Smooth muscle cell (in vitro differentiated cells): Measurements from ENCODE around the gene NCEH1. TPM values are rescaled to one million over a fixed set of nuclear protein-coding genes. Genes with fewer than 3 reads are reported as not detected.
"Not testable (repeated sequence)": the region's sequence is repeated elsewhere in the genome, so short reads cannot be mapped to it uniquely, and the experiment has no call there.

ENCODE experiments used
- DNase-seq: peaks from one replicate; lab custom pipeline; 2025; ENCODE audit not compliant: unreplicated experiment; lab: John Stamatoyannopoulos, UW
- H2AFZ ChIP-seq: fragments of 200-600 bp; sonication (generic); 2 replicates; pipeline ENCODE4 v1.6.0; 2016; ENCODE audit warnings: antibody characterized with exemption, low read depth, mild to moderate bottlenecking
- H3F3A ChIP-seq: fragments of 200-600 bp; sonication (generic); 2 replicates; pipeline ENCODE4 v1.6.0; 2017; ENCODE audit warnings: antibody characterized with exemption, low read depth
- H3K27ac ChIP-seq: fragments of 200-600 bp; sonication (generic); 2 replicates; pipeline ENCODE4 v1.5.1; 2016; ENCODE audit warnings: low read depth, mild to moderate bottlenecking
- H3K27me3 ChIP-seq: fragments of 200-600 bp; sonication (generic); 2 replicates; pipeline ENCODE4 v1.6.1; 2016; ENCODE audit warnings: low read depth, mild to moderate bottlenecking
- H3K36me3 ChIP-seq: fragments of 200-600 bp; sonication (generic); 2 replicates; pipeline ENCODE4 v1.5.1; 2016; ENCODE audit warnings: low read depth
- H3K4me1 ChIP-seq: fragments of 200-600 bp; sonication (generic); 2 replicates; pipeline ENCODE4 v1.5.1; 2016; ENCODE audit warnings: low read depth
- H3K4me2 ChIP-seq: fragments of 200-600 bp; sonication (generic); 2 replicates; pipeline ENCODE4 v1.6.0; 2016; ENCODE audit warnings: mild to moderate bottlenecking
- H3K4me3 ChIP-seq: fragments of 200-600 bp; sonication (generic); 2 replicates; pipeline ENCODE4 v1.5.1; 2016; ENCODE audit warnings: mild to moderate bottlenecking
- H3K79me2 ChIP-seq: fragments of 200-600 bp; sonication (generic); 2 replicates; pipeline ENCODE4 v1.6.0; 2016; ENCODE audit warnings: low read depth, mild to moderate bottlenecking
- H3K9ac ChIP-seq: fragments of 200-600 bp; sonication (generic); 2 replicates; pipeline ENCODE4 v1.6.0; 2016; ENCODE audit warnings: low read depth
- H3K9me3 ChIP-seq: fragments of 200-600 bp; sonication (generic); replicated peaks from 2 replicates; pipeline ENCODE4 v1.5.1; 2016; ENCODE audit warnings: low read depth
- H4K20me1 ChIP-seq: fragments of 200-600 bp; sonication (generic); 2 replicates; pipeline ENCODE4 v1.6.0; 2016; ENCODE audit warnings: low read depth
- WGBS: methylation state at CpG from one replicate; pipeline ENCODE4 v1.1.7; 2016; ENCODE audit warnings: low lambda C conversion rate; 5-methylcytosine and 5-hydroxymethylcytosine counted together
- polyA plus RNA-seq: library from polyadenylated mRNA; unstranded; fragments of >200 nt; fragmentation: Nextera tagmentation; extraction: Ambion mirVana; gene quantifications from 2 replicates; pipeline ENCODE4 v1.2.1, GENCODE V29; 2016
- total RNA-seq: library from RNA; depleted of rRNA; stranded (reverse); fragments of >200 nt; gene quantifications from 2 replicates; pipeline ENCODE4 v1.2.3, GENCODE V29; 2014
- TF ChIP-seq, protein P1 (sequence below): fragments of 200-600 bp; sonication (generic); IDR thresholded peaks from 2 replicates; pipeline ENCODE4 v1.5.1; 2017; ENCODE audit warnings: borderline replicate concordance, mild to moderate bottlenecking, antibody characterized with exemption; ENCODE audit not compliant: insufficient read depth, poor library complexity, severe bottlenecking

Gene NCEH1
- total and polyA plus RNA-seq, 2 experiments from 2014 or later: 1.9 to 5.3 TPM

- no peaks in the 10 kb centered on the region for H3K9me3 ChIP-seq
- no peaks in the 10 kb centered on the region for H3K4me1 ChIP-seq
- no peaks in the 10 kb centered on the region for H3K36me3 ChIP-seq
- H4K20me1 ChIP-seq: no peaks in the 10 kb centered on the region
- H3K27me3 ChIP-seq: no peaks in the 10 kb centered on the region
- no peak overlapping the region for H3K4me3 ChIP-seq
- peak overlapping the region; percentile 81 for H2AFZ ChIP-seq
- no peak overlapping the region for H3K9ac ChIP-seq
- H3K79me2 ChIP-seq: no peaks in the 10 kb centered on the region
- no peak for DNase-seq
- H3F3A ChIP-seq: no peaks in the 10 kb centered on the region
- TF ChIP-seq, protein P1, sequence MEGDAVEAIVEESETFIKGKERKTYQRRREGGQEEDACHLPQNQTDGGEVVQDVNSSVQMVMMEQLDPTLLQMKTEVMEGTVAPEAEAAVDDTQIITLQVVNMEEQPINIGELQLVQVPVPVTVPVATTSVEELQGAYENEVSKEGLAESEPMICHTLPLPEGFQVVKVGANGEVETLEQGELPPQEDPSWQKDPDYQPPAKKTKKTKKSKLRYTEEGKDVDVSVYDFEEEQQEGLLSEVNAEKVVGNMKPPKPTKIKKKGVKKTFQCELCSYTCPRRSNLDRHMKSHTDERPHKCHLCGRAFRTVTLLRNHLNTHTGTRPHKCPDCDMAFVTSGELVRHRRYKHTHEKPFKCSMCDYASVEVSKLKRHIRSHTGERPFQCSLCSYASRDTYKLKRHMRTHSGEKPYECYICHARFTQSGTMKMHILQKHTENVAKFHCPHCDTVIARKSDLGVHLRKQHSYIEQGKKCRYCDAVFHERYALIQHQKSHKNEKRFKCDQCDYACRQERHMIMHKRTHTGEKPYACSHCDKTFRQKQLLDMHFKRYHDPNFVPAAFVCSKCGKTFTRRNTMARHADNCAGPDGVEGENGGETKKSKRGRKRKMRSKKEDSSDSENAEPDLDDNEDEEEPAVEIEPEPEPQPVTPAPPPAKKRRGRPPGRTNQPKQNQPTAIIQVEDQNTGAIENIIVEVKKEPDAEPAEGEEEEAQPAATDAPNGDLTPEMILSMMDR: no peak
- WGBS: 58% methylated on average over 2 of the region's 2 CpGs
- H3K27ac ChIP-seq: peak overlapping the region; percentile 35
- H3K4me2 ChIP-seq: no peak overlapping the region
Observed at GRCh38 chr3:172596394-172596706, 114.5 kb downstream of the NCEH1 start.

DNA sequence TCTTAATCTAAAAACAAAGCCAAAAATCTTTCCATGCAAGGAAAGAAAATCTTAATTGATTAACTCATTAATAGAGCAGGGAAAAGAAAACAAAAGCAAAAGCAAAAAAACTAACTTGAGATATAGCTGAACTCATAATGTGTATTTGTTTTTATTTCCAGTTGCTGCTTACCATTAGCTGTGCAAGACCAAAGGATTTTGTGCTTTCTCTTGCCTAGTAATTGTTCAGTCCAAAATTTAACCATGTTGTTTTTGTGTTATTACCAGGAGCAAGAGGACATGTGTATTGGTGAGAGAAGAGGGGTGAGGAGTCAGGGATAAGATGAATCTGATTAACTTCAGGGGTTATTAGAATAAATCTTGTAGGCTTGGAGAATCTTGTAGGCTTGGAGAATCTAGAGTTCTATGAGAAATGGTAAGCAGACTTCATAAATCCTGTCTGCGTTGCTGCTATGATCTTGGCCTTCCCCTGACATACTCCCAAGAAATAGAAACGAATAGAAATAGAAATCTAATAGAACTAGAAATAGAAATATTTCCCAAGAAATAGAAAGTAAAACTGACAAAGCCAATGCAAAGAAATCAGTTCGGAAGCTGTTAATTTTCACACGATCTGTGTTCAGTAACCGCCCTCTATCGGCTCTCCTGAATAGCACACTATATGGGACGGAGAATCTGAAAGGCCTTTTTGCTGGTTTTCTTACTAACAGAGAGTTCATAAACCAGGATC lies 115.0 kb downstream of the NCEH1 start:
- Histone ChIP-seq H3K36me3 (no peaks in the 10 kb centered on the region), H3K4me2 (peak overlapping the region; percentile 68), H3K9me3 (no peaks in the 10 kb centered on the region), H3K4me1 (no peaks in the 10 kb centered on the region), H3K27me3 (no peaks in the 10 kb centered on the region), H3K9ac (no peak overlapping the region), H4K20me1 (no peaks in the 10 kb centered on the region), H3K27ac (peak overlapping the region; percentile 35), H3F3A (no peaks in the 10 kb centered on the region), H3K4me3 (peak overlapping the region; percentile 34), H3K79me2 (no peaks in the 10 kb centered on the region), H2AFZ (peak overlapping the region; percentile 81)
- WGBS: 45% methylated on average over 7 of the region's 7 CpGs
- DNase-seq: no peak
- TF ChIP-seq, protein P1: peak; percentile 60

GRCh38 chr3:172594900-172595663 lies 115.8 kb downstream of the NCEH1 start:
- not testable (repeated sequence) for H3K9ac ChIP-seq, H4K20me1 ChIP-seq, H3F3A ChIP-seq, H3K4me1 ChIP-seq, H3K4me3 ChIP-seq, H3K27me3 ChIP-seq, H3K79me2 ChIP-seq, H3K36me3 ChIP-seq, DNase-seq, H3K9me3 ChIP-seq
- peak overlapping the region; percentile 35 for H3K27ac ChIP-seq
- 87% methylated on average over 11 of the region's 11 CpGs for WGBS
- H3K4me2 ChIP-seq: peak overlapping the region; percentile 68
- peak overlapping the region; percentile 81 for H2AFZ ChIP-seq

- Histone ChIP-seq H3K4me2 (no peak overlapping the region), H3K79me2 (no peaks in the 10 kb centered on the region), H3K4me3 (no peak overlapping the region), H2AFZ (no peak overlapping the region), H4K20me1 (no peaks in the 10 kb centered on the region), H3K27me3 (no peaks in the 10 kb centered on the region), H3K27ac (peak overlapping the region; percentile 65), H3K9ac (no peak overlapping the region), H3K9me3 (no peaks in the 10 kb centered on the region), H3K4me1 (no peaks in the 10 kb centered on the region), H3K36me3 (no peaks in the 10 kb centered on the region), H3F3A (no peaks in the 10 kb centered on the region)
- DNase-seq: no peak
- WGBS: 97% methylated on average over 11 of the region's 11 CpGs
- TF ChIP-seq, protein P1: no peak
Observed at GRCh38 chr3:172592898-172593669, 117.8 kb downstream of the NCEH1 start.
